OCI-LY1 (cell line): Measurements from ENCODE around the gene FANCD2.

ENCODE experiments used
- CTCF ChIP-seq: fragments of 200-600 bp; sonication (generic), shearing (Covaris generic); IDR thresholded peaks from 2 replicates; pipeline ENCODE4 v1.5.1; 2017; ENCODE audit warnings: mild to moderate bottlenecking, antibody characterized with exemption, low read length, moderate library complexity, mixed read lengths
- EZH2 ChIP-seq: fragments of 200-600 bp; sonication (generic), shearing (Covaris generic); IDR thresholded peaks from 2 replicates; pipeline ENCODE4 v1.8.0; 2017; ENCODE audit warnings: borderline replicate concordance, mixed run types, mild to moderate bottlenecking, antibody characterized with exemption, low read length, moderate library complexity, mixed read lengths

- TF ChIP-seq EZH2 (no peak), CTCF (no peak)
Observed at GRCh38 chr3:10010421-10010877, 15.8 kb upstream of the FANCD2 start.
